ENCODE results near the gene RTL5.

- TF ChIP-seq FOXA1 (IDR thresholded peaks at IDR 0.05) (no peak), SUZ12 (IDR thresholded peaks at IDR 0.05) (no peak), BHLHE40 (IDR thresholded peaks at IDR 0.05; ENCODE audit: borderline replicate concordance) (no peak), SP1 (IDR thresholded peaks at IDR 0.05) (no peak), ELF4 (IDR thresholded peaks at IDR 0.05) (no peak), FOXK2 (IDR thresholded peaks at IDR 0.05) (no peak)
Measured at GRCh38 chrX:72126539-72127140, 5.1 kb downstream of the RTL5 start.

Measured in HEK293T (cell line).